Liver (tissue), 9 donors: ENCODE results near the gene SLC12A7. TPM values are rescaled to one million over a fixed set of nuclear protein-coding genes. Genes with fewer than 3 reads are reported as not detected.
A peak's percentile ranks its signal among the peaks of the same experiment; 100 is the strongest.

Experiments used
- DNase-seq: peaks from one replicate; pipeline ENCODE4 v3.0.0-alpha.2; 2017; ENCODE audit warnings: low spot score
- H3K27ac ChIP-seq, 2 donors: one replicate each; pipeline ENCODE4 v1.7.0; 2013; ENCODE audit warnings: inconsistent platforms in 2 of 2, low read length in 2 of 2, control low read depth in 1 of 2, low read depth in 1 of 2, mild to moderate bottlenecking in 1 of 2
- H3K27me3 ChIP-seq, 4 donors: one replicate each; pipeline versions ENCODE4 v1.6.1 to v1.7.0; 2013; ENCODE audit warnings: low read length in 3 of 4, inconsistent platforms in 1 of 4, mild to moderate bottlenecking in 1 of 4, moderate library complexity in 1 of 4; ENCODE audit not compliant: control insufficient read depth in 4 of 4, insufficient read depth in 4 of 4
- H3K36me3 ChIP-seq, 4 donors: one replicate each; pipeline versions ENCODE4 v1.6.1 to v1.7.0; 2013; ENCODE audit warnings: low read length in 3 of 4, mild to moderate bottlenecking in 3 of 4, low read depth in 1 of 4, moderate library complexity in 1 of 4; ENCODE audit not compliant: control insufficient read depth in 4 of 4, insufficient read depth in 3 of 4
- H3K4me1 ChIP-seq, 4 donors: one replicate each; pipeline versions ENCODE4 v1.6.1 to v1.7.0; 2013; ENCODE audit warnings: low read length in 3 of 4, mild to moderate bottlenecking in 3 of 4, moderate library complexity in 1 of 4; ENCODE audit not compliant: control insufficient read depth in 4 of 4, insufficient read depth in 4 of 4
- H3K4me3 ChIP-seq, 3 donors: one replicate each; pipeline versions ENCODE4 v1.6.1 to v1.7.0; 2013; ENCODE audit warnings: low read length in 3 of 3, control low read depth in 1 of 3, low read depth in 1 of 3, mild to moderate bottlenecking in 1 of 3
- H3K9ac ChIP-seq, 2 donors: one replicate each; pipeline ENCODE4 v1.7.0; 2013; ENCODE audit warnings: low read length in 2 of 2, mild to moderate bottlenecking in 2 of 2, moderate library complexity in 2 of 2, control low read depth in 1 of 2, low read depth in 1 of 2
- H3K9me3 ChIP-seq, 4 donors: one replicate each; pipeline versions ENCODE4 v1.6.1 to v1.7.0; 2013; ENCODE audit warnings: low read length in 3 of 4; ENCODE audit not compliant: control insufficient read depth in 4 of 4
- EGR1 ChIP-seq, 2 donors: IDR thresholded peaks; 2 replicates each; pipeline ENCODE4 v1.6.1; 2016 to 2018; ENCODE audit warnings: antibody characterized with exemption in 2 of 2, low read depth in 2 of 2
- FOXA1 ChIP-seq: IDR thresholded peaks from 2 replicates; pipeline ENCODE4 v1.6.1; 2016; ENCODE audit warnings: antibody characterized with exemption
- FOXA2 ChIP-seq: IDR thresholded peaks from 2 replicates; pipeline ENCODE4 v1.6.1; 2016; ENCODE audit warnings: antibody characterized with exemption
- GABPA ChIP-seq, 2 donors: IDR thresholded peaks in 1 of 2; conservative IDR thresholded peaks in 1 of 2; 2 replicates each; pipeline ENCODE4 v1.6.1; 2016; ENCODE audit warnings: antibody characterized with exemption in 2 of 2, mild to moderate bottlenecking in 1 of 2, moderate library complexity in 1 of 2
- HNF4A ChIP-seq, 2 donors: conservative IDR thresholded peaks; 2 replicates each; pipeline ENCODE4 v1.6.1; 2016; ENCODE audit warnings: antibody characterized with exemption in 2 of 2, mild to moderate bottlenecking in 2 of 2
- HNF4G ChIP-seq: IDR thresholded peaks from 2 replicates; pipeline ENCODE4 v1.6.1; 2016; ENCODE audit warnings: antibody characterized with exemption
- JUND ChIP-seq, 2 donors: IDR thresholded peaks; 2 replicates each; pipeline ENCODE4 v1.6.1; 2016; ENCODE audit warnings: antibody characterized with exemption in 2 of 2
- MAX ChIP-seq: IDR thresholded peaks from 2 replicates; pipeline ENCODE4 v1.6.1; 2016; ENCODE audit warnings: antibody characterized with exemption
- NR2F2 ChIP-seq: IDR thresholded peaks from 2 replicates; pipeline ENCODE4 v1.6.1; 2016; ENCODE audit warnings: antibody characterized with exemption
- RAD21 ChIP-seq, 2 donors: IDR thresholded peaks; 2 replicates each; pipeline ENCODE4 v1.6.1; 2016; ENCODE audit warnings: antibody characterized with exemption in 2 of 2, mild to moderate bottlenecking in 2 of 2
- REST ChIP-seq: IDR thresholded peaks from 2 replicates; pipeline ENCODE4 v1.6.1; 2016; ENCODE audit warnings: antibody characterized with exemption, mild to moderate bottlenecking
- RXRA ChIP-seq, 2 donors: IDR thresholded peaks; 2 replicates each; pipeline ENCODE4 v1.6.1; 2017 to 2018; ENCODE audit warnings: antibody characterized with exemption in 2 of 2, mild to moderate bottlenecking in 1 of 2
- SP1 ChIP-seq: IDR thresholded peaks from 2 replicates; pipeline ENCODE4 v1.6.1; 2018; ENCODE audit warnings: antibody characterized with exemption, mild to moderate bottlenecking
- TAF1 ChIP-seq: conservative IDR thresholded peaks from 2 replicates; pipeline ENCODE4 v1.6.1; 2016; ENCODE audit warnings: antibody characterized with exemption, mild to moderate bottlenecking
- YY1 ChIP-seq: IDR thresholded peaks from 2 replicates; pipeline ENCODE4 v1.6.1; 2016; ENCODE audit warnings: antibody characterized with exemption, mild to moderate bottlenecking
- ZBTB33 ChIP-seq: IDR thresholded peaks from 2 replicates; pipeline ENCODE4 v1.6.1; 2016; ENCODE audit warnings: antibody characterized with exemption
- WGBS: extraction: QIAGEN DNeasy Blood & Tissue Kit; methylation state at CpG from one replicate; pipeline ENCODE4 v1.1.7; 2013; 5-methylcytosine and 5-hydroxymethylcytosine counted together
- polyA plus RNA-seq, 2 donors: library from polyadenylated mRNA; stranded (reverse) in 1 of 2; unstranded in 1 of 2; fragments of 200-250 nt in 1 of 2; fragments of >200 nt in 1 of 2; fragmentation: Nextera tagmentation in 1 of 2; extraction: Ambion mirVana in 1 of 2; gene quantifications; one replicate each; pipeline versions ENCODE4 v1.2.1 to v1.2.3, GENCODE V29; 2013 to 2015
- total RNA-seq, 2 donors: library from RNA; depleted of rRNA; stranded (reverse); fragments of >200 nt; gene quantifications; one replicate each; pipeline ENCODE4 v1.2.3, GENCODE V29; 2014
- TF ChIP-seq, protein P1 (sequence below): IDR thresholded peaks from 2 replicates; pipeline ENCODE4 v1.6.1; 2016; ENCODE audit warnings: antibody characterized with exemption
- TF ChIP-seq, protein P2 (sequence below): fragments of 150-350 bp; IDR thresholded peaks from 2 replicates; pipeline ENCODE4 v1.5.1; 2017; ENCODE audit warnings: improper control_type of control experiment, low read depth, low read length; ENCODE audit not compliant: missing input control
- donor health status: healthy.
- donor health status: healthy.
- donor health status: healthy.
- donor health status: healthy.
- donor health status: healthy.

SLC12A7 gene
- total and polyA plus RNA-seq, 4 donors: 12.3 to 64.2 (median 28.9) TPM

- H3K27me3 ChIP-seq: no peaks in the 10 kb centered on the region
- no peak for DNase-seq
- H3K36me3 ChIP-seq: no peaks in the 10 kb centered on the region
- peaks cover 7 to 36% (median 26%) of the 10 kb centered on the region in 4 donors for H3K4me1 ChIP-seq
- H3K9ac ChIP-seq: no peak overlapping the region
- H3K27ac ChIP-seq: peak overlapping the region; percentile 62 to 75
- H3K9me3 ChIP-seq: no peaks in the 10 kb centered on the region
- no peak for TF ChIP-seq ZBTB33
- peak; percentile 71 for TF ChIP-seq REST
- TF ChIP-seq JUND (IDR thresholded peaks at IDR 0.05): no peak
- TF ChIP-seq EGR1 (IDR thresholded peaks at IDR 0.05; ENCODE audit: low read depth in 2 of 2): peak; percentile 66 to 87
- TF ChIP-seq, protein P1, sequence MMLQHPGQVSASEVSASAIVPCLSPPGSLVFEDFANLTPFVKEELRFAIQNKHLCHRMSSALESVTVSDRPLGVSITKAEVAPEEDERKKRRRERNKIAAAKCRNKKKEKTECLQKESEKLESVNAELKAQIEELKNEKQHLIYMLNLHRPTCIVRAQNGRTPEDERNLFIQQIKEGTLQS: no peak
- peak; percentile 93 for TF ChIP-seq MAX
- peak; percentile 18 for TF ChIP-seq FOXA2
- TF ChIP-seq GABPA (IDR thresholded peaks at IDR 0.05 in 1 of 2, conservative IDR thresholded peaks at IDR 0.05 in 1 of 2): no peak
- TF ChIP-seq FOXA1: no peak
- TF ChIP-seq RXRA (IDR thresholded peaks at IDR 0.05): peak; percentile 91 to 95
- peak; percentile 84 for TF ChIP-seq HNF4G
- TF ChIP-seq, protein P2, sequence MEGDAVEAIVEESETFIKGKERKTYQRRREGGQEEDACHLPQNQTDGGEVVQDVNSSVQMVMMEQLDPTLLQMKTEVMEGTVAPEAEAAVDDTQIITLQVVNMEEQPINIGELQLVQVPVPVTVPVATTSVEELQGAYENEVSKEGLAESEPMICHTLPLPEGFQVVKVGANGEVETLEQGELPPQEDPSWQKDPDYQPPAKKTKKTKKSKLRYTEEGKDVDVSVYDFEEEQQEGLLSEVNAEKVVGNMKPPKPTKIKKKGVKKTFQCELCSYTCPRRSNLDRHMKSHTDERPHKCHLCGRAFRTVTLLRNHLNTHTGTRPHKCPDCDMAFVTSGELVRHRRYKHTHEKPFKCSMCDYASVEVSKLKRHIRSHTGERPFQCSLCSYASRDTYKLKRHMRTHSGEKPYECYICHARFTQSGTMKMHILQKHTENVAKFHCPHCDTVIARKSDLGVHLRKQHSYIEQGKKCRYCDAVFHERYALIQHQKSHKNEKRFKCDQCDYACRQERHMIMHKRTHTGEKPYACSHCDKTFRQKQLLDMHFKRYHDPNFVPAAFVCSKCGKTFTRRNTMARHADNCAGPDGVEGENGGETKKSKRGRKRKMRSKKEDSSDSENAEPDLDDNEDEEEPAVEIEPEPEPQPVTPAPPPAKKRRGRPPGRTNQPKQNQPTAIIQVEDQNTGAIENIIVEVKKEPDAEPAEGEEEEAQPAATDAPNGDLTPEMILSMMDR: no peak
- TF ChIP-seq TAF1: no peak
- TF ChIP-seq RAD21 (IDR thresholded peaks at IDR 0.05): peak in 1 of 2 donors; percentile 64
- peak; percentile 96 for TF ChIP-seq SP1
- TF ChIP-seq YY1: peak; percentile 84
- peak; percentile 62 for TF ChIP-seq NR2F2
- TF ChIP-seq HNF4A (conservative IDR thresholded peaks at IDR 0.05): peak; percentile 93 to 94
- no peak overlapping the region for H3K4me3 ChIP-seq
- WGBS: 47% methylated on average over 28 of the region's 28 CpGs
Measured at GRCh38 chr5:1119312-1119831, 7.5 kb upstream of the SLC12A7 start.
